ENCODE results near the gene PRRT1B.
"Not testable (repeated sequence)": the region's sequence is repeated elsewhere in the genome, so short reads cannot be mapped to it uniquely, and the experiment has no call there.

PRRT1B gene

DNA sequence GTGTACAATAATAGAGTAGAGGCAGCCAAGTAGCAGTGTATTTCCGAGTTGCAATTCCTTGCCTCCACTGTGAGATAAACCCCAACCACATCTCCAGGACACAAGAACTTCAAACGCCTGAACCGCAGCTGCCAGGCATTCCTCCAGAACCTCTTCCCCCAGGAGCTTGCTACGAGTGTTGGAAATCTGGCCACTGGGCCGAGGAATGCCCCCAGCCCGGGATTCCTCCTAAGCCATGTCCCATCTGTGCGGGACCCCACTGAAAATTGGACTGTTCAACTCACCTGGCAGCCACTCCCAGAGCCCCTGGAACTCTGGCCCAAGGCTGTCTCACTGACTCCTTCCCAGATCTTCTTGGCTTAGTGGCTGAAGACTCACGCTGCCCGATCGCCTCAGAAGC is 3.9 kb downstream of the PRRT1B start:
- not testable (repeated sequence) for DNase-seq (ENCODE audit: low read depth in 3 of 3, low spot score in 1 of 3)

DNA sequence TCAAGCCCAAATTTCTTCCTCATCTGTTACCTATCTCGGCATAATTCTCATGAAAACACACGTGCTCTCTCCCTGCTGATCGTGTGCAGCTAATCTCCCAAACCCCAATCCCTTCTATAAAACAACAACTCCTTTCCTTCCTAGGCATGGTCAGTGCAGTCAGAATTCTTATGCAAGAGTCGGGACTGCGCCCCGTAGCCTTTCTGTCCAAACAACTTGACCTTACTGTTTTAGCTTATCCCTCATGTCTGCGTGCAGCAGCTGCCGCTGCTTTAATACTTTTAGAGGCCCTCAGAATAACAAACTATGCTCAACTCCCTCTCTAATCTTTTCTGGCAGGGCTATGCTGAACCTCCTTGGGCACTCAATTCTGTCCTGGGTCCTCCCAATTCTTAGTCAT is 5.1 kb downstream of the PRRT1B start:
- DNase-seq (ENCODE audit: low read depth in 3 of 3, low spot score in 1 of 3) = not testable (repeated sequence)

DNA sequence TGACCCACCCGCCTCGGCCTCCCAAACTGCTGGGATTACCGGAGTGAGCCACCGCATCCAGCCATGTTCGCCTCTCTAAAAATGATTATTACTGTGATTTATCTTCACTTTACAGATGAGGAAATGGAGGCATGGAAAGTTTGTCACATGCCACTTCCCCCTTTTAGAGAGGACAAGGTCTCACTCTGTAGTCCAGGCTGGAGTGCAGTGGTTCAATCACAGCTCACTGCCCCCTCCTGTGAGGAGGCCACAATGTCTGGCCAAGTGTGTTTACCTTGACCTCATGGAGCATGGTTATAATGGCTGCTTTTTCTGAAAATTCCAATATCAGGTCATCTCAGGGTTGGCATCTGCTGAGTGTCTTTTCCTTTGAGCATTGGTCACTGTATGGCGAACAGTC is 6.7 kb downstream of the PRRT1B start:
- no peak for DNase-seq (ENCODE audit: low read depth in 3 of 3, low spot score in 1 of 3)

DNA sequence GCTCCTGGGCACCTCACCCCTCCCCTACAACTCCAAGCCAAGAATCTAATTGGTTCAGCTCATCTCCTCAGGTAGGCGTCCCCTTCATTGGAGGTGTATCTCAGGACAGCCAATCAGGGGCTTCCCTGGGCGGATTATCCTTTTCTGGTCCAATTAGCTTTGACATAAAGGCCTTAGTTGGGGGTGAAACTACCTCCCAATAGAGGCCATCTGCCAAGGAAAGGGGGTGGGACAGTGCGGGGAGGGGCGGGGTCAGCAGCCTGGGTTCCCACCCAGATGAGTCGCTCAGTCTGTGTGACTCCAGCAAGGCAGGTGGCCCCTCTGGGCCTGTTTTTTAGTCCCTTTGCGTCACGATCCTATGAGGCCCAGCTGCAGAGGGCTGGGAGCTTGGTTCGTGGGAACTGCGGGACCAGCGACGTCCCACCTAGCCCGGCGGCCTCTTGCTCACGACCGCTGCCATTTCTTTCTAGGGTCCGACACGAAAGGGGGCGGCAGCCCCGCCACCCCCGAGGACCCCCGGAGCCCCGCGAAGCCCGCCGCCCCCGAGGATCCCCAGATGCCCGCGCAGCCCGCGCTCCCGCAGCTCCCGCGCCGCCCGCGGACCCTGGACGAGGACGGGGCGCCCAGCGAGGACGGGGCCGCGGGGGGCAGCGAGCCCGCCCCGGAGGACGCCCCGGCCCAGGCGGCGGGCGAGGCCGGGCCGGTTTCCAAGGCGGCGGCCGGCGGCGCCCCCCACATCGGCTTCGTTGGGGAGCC is 8.9 kb downstream of the PRRT1B start:
- no peak for DNase-seq (ENCODE audit: low read depth in 3 of 3, low spot score in 1 of 3)

DNA sequence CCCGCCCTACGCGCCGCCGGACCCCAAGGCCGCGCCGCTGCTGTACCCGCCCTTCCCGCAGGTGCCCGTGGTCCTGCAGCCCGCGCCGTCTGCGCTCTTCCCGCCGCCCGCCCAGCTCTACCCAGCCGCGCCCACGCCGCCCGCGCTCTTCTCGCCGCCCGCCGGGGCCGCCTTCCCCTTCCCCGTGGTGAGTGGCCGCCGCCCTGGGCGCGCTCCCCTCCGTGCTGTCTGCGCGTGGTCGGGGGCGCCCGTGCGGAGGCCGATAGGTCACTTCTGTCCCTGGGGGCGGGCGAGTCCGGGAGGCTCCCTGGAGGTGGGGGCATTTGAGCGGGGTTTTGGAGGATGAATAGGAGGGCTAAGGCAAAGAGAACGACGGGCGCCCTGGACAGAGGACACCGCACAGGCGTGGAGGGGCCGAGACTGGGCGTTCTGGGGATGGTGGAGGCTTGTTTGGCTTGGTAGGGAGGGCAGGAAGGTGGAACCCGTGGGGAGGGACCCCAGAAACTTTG is 9.6 kb downstream of the PRRT1B start:
- no peak for DNase-seq (ENCODE audit: low read depth in 3 of 3, low spot score in 1 of 3)

DNA sequence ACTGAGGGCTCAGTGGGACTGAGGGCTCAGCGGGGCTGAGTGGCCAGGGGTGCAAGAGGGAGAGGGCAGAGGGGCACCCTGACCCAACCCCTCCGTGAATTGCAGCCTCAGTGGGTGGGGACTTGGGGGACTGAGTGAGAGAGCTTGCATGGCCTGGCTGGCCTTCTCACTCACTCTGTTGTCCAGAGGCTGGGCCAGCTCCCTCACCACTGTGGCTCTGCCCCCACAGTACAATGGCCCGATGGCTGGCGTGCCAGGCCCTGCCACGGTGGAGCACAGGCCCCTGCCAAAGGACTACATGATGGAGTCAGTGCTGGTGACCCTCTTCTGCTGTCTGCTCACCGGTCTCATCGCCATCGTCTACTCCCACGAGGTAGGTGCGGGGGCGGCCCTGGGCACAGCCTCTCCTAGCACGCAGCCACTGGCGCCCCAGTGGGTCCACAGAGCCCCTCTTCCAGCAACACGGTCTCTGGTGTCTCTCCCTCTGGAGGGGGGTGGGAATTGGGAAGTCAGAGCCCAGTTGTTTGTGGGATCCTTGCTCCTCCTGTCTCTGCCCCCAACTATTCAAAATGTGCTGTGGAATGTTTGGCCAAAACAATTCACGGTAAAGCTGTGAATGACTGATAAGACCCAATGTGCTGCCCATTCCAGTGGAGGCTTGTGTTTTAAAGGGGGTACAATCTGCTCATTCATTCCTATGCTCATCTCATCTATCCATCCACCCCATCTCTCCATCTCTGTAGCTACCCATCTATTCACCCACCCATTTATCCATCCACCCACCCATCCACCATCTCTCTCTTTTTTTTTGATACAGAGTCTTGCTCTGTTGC is 10.7 kb downstream of the PRRT1B start:
- no peak for DNase-seq (ENCODE audit: low read depth in 3 of 3, low spot score in 1 of 3)

DNA sequence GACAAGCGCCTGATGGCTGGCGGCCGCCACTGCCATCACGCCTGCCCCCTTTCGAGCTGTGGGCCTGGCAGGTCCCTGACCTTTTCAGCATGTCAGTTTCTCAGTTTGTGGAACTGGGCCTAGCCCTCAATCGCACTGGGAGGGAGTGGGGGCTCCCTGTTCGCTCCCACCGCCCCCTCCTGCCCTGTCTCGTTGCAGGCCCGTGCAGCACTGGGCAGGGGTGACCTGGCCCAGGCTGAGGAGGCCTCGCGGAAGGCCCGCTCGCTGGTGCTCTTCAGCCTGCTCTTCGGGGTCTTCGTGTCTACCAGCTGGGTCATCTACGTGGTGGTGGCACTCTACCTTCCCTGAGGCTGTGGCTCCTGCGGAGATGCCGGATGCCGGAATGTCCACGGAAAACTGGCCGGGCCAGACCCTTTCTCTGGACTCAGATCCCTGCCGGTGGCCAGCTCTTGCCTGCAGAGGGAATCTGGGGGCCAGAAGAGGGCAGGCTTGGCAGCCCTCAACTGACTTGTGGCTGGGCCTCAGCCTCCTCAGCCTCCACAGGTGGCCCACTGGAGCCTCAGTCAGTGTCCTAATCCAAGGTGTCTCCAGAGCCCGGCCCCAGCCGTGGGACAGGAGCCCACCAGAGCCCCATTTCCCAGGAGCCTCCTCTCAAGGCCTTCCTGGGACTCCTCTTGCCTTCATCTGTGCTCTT is 12.7 kb downstream of the PRRT1B start:
- DNase-seq (ENCODE audit: low read depth in 3 of 3, low spot score in 1 of 3) = no peak

DNA sequence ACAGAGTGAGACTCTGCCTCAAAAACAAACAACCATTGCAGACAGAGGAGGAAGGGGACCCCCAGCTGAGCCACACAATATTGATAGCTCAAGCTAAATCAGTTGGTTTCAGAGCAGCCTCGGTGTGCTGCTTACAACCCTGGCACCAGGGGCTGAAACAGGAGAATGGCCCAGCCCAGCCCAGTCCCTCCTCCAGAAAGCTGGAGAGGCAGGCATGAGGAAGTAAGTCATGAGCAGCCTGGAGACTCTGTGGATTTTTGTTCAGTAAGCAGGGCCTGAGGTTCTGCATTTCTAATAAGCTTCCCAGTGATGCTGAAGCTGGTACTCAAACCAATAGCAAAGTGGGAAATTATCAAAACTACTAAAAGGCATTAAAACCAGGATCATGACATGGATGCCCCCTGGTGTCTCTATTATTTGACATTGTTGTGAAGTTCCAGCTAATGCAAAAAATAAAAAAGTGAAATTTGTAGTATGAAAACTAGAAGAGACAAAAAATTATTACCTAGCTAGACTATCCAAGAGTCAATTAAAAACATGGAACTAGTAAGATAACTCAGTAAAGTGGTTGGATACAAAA is 14.2 kb downstream of the PRRT1B start:
- no peak for DNase-seq (ENCODE audit: low read depth in 3 of 3, low spot score in 1 of 3)

DNA sequence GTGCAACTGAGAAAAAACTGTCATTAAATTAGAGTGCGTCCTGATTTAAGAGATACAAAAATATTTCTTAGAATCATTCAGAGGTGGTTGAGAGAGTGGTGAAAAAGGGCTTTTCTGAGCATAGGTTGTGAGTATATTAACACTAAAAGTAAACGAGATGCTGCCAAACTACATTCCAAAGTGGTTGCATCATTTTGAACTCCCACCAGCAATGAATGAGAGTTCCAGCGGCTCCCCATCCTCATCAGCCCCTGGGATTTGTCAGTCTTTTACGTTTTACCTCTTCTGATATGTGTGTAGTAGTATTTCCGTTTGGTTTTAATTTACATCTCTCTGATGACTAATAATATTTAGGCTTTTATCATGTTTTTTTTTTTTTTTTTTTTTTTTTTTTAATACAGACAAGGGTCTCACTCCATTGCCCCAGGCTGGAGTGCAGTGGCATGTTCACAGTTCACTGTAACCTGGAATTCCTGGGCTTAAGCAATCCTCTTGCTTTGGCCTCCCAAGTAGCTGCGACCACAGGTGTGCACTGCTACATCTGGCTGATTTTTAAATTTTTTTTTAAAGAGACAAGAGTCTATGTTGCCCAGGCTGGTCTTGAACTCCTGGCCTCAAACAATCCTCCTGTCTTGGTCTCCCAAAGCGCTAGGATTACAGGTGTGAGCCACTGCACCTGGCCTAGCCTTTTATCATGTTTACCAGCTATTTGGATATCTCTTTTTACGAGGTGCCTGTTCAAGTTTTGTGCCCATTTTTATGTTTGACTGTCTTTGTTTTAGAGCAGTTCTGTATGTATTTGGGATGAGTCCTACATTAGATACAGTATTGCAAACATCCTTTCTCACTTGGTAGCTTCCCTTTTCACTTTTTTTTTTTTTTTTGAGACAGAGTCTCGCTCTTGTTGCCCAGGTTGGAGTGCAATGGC is 17.0 kb downstream of the PRRT1B start:
- no peak for DNase-seq (ENCODE audit: low read depth in 3 of 3, low spot score in 1 of 3)

DNA sequence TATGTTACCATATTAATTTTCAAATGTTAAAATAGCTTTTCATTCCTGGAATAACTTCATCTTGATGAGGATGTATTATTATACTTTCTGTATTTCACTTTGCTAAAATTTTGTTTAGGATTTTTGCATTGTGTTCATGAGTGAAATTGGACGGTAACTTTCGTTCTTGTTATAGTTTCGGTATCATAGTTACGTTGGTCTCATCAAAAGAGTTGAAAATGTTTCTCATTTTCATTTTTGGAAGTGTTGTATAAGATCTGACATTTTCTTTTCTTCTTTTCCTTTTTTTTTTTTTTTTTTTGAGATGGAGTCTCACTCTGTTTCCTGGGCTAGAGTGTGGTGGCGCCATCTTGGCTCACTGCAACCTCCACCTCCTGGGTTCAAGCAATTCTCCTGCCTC is 20.0 kb downstream of the PRRT1B start:
- DNase-seq (ENCODE audit: low read depth in 3 of 3, low spot score in 1 of 3) = no peak

DNA sequence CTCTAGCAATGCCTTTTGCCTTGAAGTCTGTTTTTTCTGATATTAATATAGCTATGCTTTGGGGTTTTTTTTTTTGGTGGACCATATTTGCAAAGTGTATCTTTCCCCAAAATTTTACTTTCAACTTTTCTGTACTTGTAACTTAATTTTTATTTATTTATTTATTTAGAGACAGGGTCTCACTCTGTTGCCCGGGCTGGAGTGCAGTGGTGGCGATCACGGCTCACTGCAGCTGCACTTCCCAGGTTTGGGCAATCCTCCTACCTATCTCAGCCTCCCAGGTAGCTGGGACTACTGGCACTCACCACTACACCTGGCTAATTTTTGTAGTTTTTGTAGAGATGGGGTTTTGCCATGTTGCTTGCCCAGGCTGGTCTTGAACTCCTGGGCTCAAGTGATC is 20.8 kb downstream of the PRRT1B start:
- DNase-seq (ENCODE audit: low read depth in 3 of 3, low spot score in 1 of 3) = no peak

DNA sequence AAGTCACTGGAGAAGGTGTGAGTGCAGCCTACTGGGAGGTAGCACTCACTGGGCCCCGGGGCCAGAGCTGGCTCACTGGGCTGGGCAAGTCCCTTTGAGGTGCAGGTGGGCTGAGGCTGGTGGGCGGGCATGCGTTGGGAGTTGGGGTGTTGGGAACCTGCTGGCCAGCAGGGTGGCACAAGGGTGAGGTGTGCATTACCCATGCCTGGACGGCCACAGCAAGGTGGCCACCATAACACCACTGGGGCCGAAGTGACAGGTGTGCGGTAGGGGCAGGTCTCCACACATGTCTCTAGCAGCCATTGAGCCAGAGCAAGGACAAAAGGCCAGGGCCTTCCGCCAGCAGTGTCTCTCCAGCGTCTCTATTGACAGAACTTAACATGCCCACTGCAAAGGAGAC is 22.6 kb downstream of the PRRT1B start:
- no peak for DNase-seq (ENCODE audit: low read depth in 3 of 3, low spot score in 1 of 3)

DNA sequence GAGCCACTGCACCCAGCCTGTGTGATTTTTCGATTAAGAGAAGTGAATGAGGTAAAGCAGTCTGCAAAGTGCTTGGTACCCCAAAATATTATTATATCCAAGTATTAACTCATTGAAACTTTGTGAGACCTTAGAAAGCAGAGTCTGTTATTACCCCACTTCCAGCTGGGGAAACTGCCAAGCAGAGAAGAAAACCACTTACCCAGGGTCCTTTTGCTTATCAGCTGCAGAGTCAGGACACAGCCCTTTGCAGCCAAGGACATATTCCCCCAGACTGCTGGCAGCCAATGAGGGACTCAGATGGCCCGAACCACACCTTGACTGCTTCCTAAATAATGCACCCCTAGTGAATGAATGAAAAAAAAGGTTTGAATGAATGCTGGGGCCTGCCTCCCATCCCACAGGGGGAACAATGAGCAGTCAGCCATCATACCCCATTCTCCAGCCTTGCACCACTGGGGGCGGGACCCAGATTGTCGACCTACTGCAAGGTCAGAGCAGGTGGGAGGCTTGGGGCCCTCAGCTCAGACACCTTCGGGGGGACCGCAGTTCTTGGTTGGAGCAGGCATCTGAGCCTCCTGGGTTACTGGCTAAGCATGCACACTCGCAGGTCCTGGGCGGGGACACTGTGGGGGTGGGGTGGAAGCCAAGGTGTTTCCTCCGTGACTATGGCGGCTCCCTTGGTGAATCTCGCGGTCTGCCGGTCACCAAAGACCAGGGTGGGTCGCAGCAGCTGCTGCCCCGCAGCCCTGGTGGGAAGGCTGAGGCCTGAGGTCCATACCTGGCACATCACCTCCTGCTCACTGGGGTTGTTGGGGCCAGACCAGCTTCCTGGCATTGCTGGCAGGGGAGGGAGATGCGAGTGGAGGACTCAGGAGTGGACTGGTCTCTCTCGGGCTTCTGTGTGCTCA is 29.7 kb downstream of the PRRT1B start:
- no peak for DNase-seq (ENCODE audit: low read depth in 3 of 3, low spot score in 1 of 3)

DNA sequence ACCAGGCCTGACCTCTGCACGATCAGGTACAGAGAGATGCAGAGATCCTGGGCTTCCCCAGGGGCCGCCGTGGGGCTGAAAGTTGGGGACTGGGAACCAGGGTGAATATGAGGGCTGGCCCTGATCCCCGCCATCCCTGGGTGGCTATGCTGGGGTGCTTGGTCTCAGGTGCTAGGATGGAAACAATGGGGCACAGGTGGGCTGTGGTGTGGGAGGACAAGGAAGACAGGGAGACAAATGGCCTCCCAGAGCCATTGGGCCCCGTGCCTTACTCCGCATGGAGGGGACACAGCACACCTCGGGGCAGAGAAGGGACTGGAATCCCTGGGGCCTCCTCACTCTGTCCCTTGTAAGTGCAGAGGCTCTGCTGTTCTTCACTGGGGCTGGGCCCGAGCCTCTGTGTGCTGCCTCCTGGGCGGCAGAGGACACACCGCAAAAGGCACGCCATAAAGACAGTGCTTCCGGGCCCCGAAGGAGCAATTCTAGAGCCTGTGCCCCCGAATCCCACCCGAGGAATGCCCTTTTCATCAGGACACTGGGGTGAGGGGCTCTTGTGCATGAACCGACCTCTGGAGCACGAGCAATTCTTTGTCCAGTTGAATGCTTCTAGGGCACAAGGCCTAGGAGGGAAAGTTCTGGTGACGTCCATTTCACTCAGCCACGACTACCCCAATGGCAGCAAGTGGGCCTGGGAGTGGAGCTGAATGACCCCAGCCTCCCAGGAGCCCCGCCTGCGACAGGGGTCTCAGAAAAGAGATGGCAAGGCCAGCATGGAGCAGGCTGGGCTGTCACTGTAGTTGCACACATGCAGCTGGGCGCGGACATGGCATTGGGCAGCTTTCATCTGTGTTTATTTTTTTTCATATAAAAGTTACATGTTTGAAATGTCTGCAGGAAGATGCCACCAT is 30.9 kb downstream of the PRRT1B start:
- no peak for DNase-seq (ENCODE audit: low read depth in 3 of 3, low spot score in 1 of 3)

DNA sequence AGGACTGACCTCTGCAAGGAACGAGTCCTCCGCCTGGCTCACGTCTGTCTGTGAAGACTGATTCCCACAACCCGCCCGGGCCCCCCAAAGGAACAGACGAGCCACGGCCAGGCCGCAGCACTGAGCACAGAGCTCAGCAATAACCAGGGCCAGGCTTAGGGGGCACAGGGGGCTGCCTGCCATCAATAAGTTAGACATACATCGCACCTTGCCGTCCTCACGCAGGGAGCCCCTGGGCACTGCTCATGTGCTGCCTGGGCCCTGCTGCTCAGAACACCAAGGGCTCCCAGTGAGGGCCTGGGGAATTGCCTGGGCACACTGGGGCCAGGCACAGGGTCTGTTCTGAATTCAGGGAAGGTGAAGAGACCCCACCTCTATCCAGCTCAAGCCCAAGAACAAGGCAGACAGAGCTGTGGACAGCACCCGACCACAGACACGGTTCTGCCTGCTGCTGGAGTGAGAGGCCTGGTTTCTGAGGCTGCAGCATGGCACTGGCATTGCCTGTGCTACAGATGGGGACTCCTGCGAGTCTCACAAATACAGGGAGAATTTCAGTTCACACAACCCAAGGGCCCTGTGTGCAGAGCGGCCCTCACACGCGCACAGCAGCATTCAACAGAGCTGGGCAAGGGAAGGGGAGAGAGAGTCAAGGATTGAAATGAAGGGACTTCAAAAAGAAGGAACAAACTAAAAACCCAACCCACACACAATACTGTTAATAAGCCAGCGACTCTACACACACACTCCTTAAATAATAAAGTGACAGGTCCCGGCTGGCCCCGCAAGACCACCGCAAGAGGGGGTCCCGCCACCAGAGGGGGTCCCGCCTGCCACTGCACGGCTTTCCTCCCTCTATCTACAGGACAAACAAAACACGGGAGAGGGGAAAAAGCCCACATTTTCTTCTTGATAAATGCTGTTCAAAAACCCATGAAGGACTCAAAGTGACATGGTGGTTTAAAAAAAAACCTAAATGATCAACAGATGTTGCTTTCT is 32.0 kb downstream of the PRRT1B start:
- DNase-seq (ENCODE audit: low read depth in 3 of 3, low spot score in 1 of 3) = no peak

DNA sequence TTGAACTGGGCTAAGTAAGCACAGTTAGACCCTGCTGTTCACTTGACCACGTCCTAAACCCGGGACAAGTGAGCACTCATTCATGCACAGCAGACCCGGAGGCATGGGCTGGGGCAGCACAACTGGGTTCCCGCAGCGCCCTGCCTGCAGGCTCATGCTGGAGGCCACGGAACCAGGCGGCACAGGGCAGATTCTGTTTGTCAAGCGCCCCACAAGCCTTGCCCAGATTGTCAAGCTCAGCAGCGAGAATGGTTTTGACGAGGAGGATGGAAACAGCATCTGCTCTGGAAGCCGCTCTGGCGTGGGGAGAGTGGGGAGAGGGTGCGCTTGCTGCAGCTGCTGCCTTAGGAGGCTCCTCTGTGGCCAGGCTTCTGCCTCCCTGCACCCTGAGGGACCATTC is 32.7 kb downstream of the PRRT1B start:
- DNase-seq (ENCODE audit: low read depth in 3 of 3, low spot score in 1 of 3) = no peak

Measured in stimulated activated CD4-positive, alpha-beta T cell treated with anti-CD3 and anti-CD28 coated beads, TNF-alpha, amount 100 ng/mL, for 1 hour (primary cell).